H1 (cell line): Measurements from ENCODE around the gene POLE4. TPM values are rescaled to one million over a fixed set of nuclear protein-coding genes. Genes with fewer than 3 reads are reported as not detected.

ENCODE experiments used
- CTCF ChIA-PET: fragments of 300-600 bp; sonication (Branson Sonifier 250); formaldehyde crosslinking; loops from one replicate; lab custom pipeline; 2021; ENCODE audit not compliant: partially characterized antibody; lab: Charles Lee
- POLR2A ChIA-PET: fragments of 300-600 bp; sonication (Branson Sonifier 250); formaldehyde crosslinking; loops from one replicate; lab custom pipeline; 2021; ENCODE audit warnings: inconsistent platforms; ENCODE audit not compliant: partially characterized antibody; lab: Charles Lee
- DNase-seq, 2 experiments: peaks; one replicate each; pipeline versions ENCODE4 v3.0.0 to v3.0.0-alpha.2; 2010 to 2022; ENCODE audit warnings: low spot score in 2 of 2, low read depth in 1 of 2, mixed read lengths in 1 of 2
- FAIRE-seq: peaks from 2 replicates; lab custom pipeline; 2011; peaks lifted over from hg19 to GRCh38; lab: Jason Lieb, UNC
- H2AFZ ChIP-seq: 2 replicates; pipeline ENCODE4 v1.8.1; 2012; ENCODE audit warnings: low read length, inconsistent platforms
- H2AK5ac ChIP-seq: 2 replicates; pipeline ENCODE4 v1.6.1; 2013; ENCODE audit warnings: low read depth, low read length
- H2BK120ac ChIP-seq: replicated peaks from 2 replicates; pipeline ENCODE3; 2013; ENCODE audit warnings: low read depth, low read length, inconsistent platforms
- H2BK12ac ChIP-seq: 2 replicates; pipeline ENCODE4 v1.6.1; 2013; ENCODE audit warnings: low read depth, low read length
- H2BK15ac ChIP-seq: 2 replicates; pipeline ENCODE4 v1.6.1; 2013; ENCODE audit warnings: low read length
- H2BK20ac ChIP-seq: 2 replicates; pipeline ENCODE4 v1.6.1; 2013; ENCODE audit warnings: low read length
- H2BK5ac ChIP-seq: 2 replicates; pipeline ENCODE4 v1.6.1; 2013; ENCODE audit warnings: low read depth, low read length
- H3K14ac ChIP-seq: 2 replicates; pipeline ENCODE4 v1.6.1; 2013; ENCODE audit warnings: inconsistent platforms; ENCODE audit not compliant: insufficient read length
- H3K18ac ChIP-seq: 2 replicates; pipeline ENCODE4 v1.6.1; 2013; ENCODE audit warnings: low read length; ENCODE audit errors: extremely low read depth
- H3K23ac ChIP-seq: 2 replicates; pipeline ENCODE4 v1.6.1; 2013; ENCODE audit warnings: inconsistent platforms; ENCODE audit not compliant: insufficient read length
- H3K23me2 ChIP-seq: 2 replicates; pipeline ENCODE4 v1.6.1; 2013; ENCODE audit warnings: low read depth, low read length
- H3K27ac ChIP-seq: 2 replicates; pipeline ENCODE4 v1.6.1; 2011; ENCODE audit warnings: low read depth, low read length, inconsistent platforms
- H3K27me3 ChIP-seq, 4 experiments: replicated peaks in 1 of 4; 1 replicate in 1 of 4; 2 replicates in 3 of 4; pipeline versions ENCODE4 v1.6.1 to v1.8.1; 2011 to 2013; ENCODE audit warnings: low read length in 3 of 4, mild to moderate bottlenecking in 3 of 4, inconsistent platforms in 2 of 4, mixed read lengths in 2 of 4, moderate library complexity in 1 of 4; ENCODE audit not compliant: control insufficient read depth in 3 of 4, insufficient read depth in 3 of 4; ENCODE audit errors: extremely low read depth in 1 of 4
- H3K36me3 ChIP-seq, 4 experiments: 2 replicates each; pipeline versions ENCODE4 v1.6.1 to v1.8.1; 2011 to 2013; ENCODE audit warnings: mild to moderate bottlenecking in 4 of 4, low read length in 3 of 4, moderate library complexity in 2 of 4, control low read depth in 1 of 4, inconsistent platforms in 1 of 4; ENCODE audit not compliant: insufficient read depth in 4 of 4, control insufficient read depth in 2 of 4
- H3K4ac ChIP-seq: replicated peaks from 2 replicates; pipeline ENCODE3; 2013; ENCODE audit warnings: low read length, low read depth, mixed read lengths, inconsistent platforms; ENCODE audit not compliant: insufficient read length
- H3K4me1 ChIP-seq, 4 experiments: replicated peaks in 1 of 4; 1 replicate in 1 of 4; 2 replicates in 3 of 4; pipeline versions ENCODE4 v1.6.1 to v1.8.1; 2011 to 2013; ENCODE audit warnings: low read length in 3 of 4, inconsistent platforms in 2 of 4, mixed read lengths in 1 of 4; ENCODE audit not compliant: insufficient read depth in 4 of 4, control insufficient read depth in 3 of 4
- H3K4me2 ChIP-seq, 2 experiments: 2 replicates each; pipeline versions ENCODE4 v1.6.1 to v1.8.1; 2011 to 2013; ENCODE audit warnings: low read depth in 2 of 2, low read length in 2 of 2, control low read depth in 1 of 2, inconsistent platforms in 1 of 2, mild to moderate bottlenecking in 1 of 2; ENCODE audit not compliant: insufficient read depth in 1 of 2
- H3K4me3 ChIP-seq, 4 experiments: fragments of 200-600, 300-600 bp in 1 of 4; sonication (generic), shearing (Covaris generic), sonication (Bioruptor Twin) in 1 of 4; 2 replicates each; pipeline versions ENCODE4 v1.5.1 to v1.8.1; 2011 to 2016; ENCODE audit warnings: low read length in 4 of 4, low read depth in 3 of 4, control low read depth in 2 of 4, inconsistent platforms in 2 of 4, mild to moderate bottlenecking in 2 of 4, mixed read lengths in 1 of 4, moderate library complexity in 1 of 4; ENCODE audit not compliant: insufficient read depth in 2 of 4; ENCODE audit errors: extremely low read depth in 1 of 4
- H3K56ac ChIP-seq: replicated peaks from 2 replicates; pipeline ENCODE3; 2013; ENCODE audit warnings: low read depth, mild to moderate bottlenecking, mixed read lengths, low read length, inconsistent platforms; ENCODE audit not compliant: insufficient read length
- H3K79me1 ChIP-seq: 2 replicates; pipeline ENCODE4 v1.6.1; 2013; ENCODE audit warnings: low read depth, low read length, control low read depth
- H3K79me2 ChIP-seq, 2 experiments: 2 replicates each; pipeline versions ENCODE4 v1.6.1 to v1.8.1; 2012 to 2013; ENCODE audit warnings: low read length in 2 of 2, mild to moderate bottlenecking in 2 of 2, inconsistent platforms in 1 of 2; ENCODE audit not compliant: insufficient read depth in 2 of 2, control insufficient read depth in 1 of 2
- H3K9ac ChIP-seq, 4 experiments: replicated peaks in 1 of 4; 1 replicate in 1 of 4; 2 replicates in 3 of 4; pipeline versions ENCODE4 v1.6.1 to v1.8.1; 2011 to 2013; ENCODE audit warnings: low read depth in 3 of 4, low read length in 3 of 4, control low read depth in 2 of 4, mild to moderate bottlenecking in 2 of 4, moderate library complexity in 2 of 4, inconsistent platforms in 1 of 4; ENCODE audit errors: extremely low read depth in 1 of 4
- H3K9me3 ChIP-seq, 2 experiments: 2 replicates each; pipeline versions ENCODE4 v1.6.1 to v1.8.1; 2012 to 2013; ENCODE audit warnings: mild to moderate bottlenecking in 2 of 2, moderate library complexity in 2 of 2, control low read depth in 1 of 2, inconsistent platforms in 1 of 2, low read depth in 1 of 2, low read length in 1 of 2, mixed read lengths in 1 of 2; ENCODE audit not compliant: insufficient read depth in 2 of 2
- H4K20me1 ChIP-seq, 2 experiments: replicated peaks in 1 of 2; 2 replicates each; pipeline versions ENCODE3 to v1.8.1; 2011 to 2013; ENCODE audit warnings: inconsistent platforms in 2 of 2, low read length in 2 of 2, mild to moderate bottlenecking in 1 of 2; ENCODE audit not compliant: insufficient read depth in 2 of 2, control insufficient read depth in 1 of 2
- H4K5ac ChIP-seq: 2 replicates; pipeline ENCODE4 v1.6.1; 2013; ENCODE audit warnings: low read length, low read depth, mixed read lengths, inconsistent platforms; ENCODE audit not compliant: insufficient read length
- H4K8ac ChIP-seq: 2 replicates; pipeline ENCODE4 v1.8.0; 2013; ENCODE audit warnings: mild to moderate bottlenecking, moderate library complexity, low read length, inconsistent platforms; ENCODE audit not compliant: insufficient read depth; ENCODE audit errors: extremely low read depth
- H4K91ac ChIP-seq: replicated peaks from 2 replicates; pipeline ENCODE3; 2013; ENCODE audit warnings: low read length, mixed read lengths, inconsistent platforms; ENCODE audit not compliant: insufficient read length
- ASH2L ChIP-seq: fragments of 200-600, 300-600 bp; sonication (generic); IDR thresholded peaks from one replicate; pipeline ENCODE4 v1.7.1; 2017; ENCODE audit warnings: low read length
- BACH1 ChIP-seq: IDR thresholded peaks from 2 replicates; pipeline ENCODE4 v1.6.1; 2012; ENCODE audit warnings: low read length, improper control_type of control experiment
- BRCA1 ChIP-seq: IDR thresholded peaks from 2 replicates; pipeline ENCODE4 v1.6.1; 2012; ENCODE audit warnings: low read depth, low read length, improper control_type of control experiment
- JUND ChIP-seq: IDR thresholded peaks from 2 replicates; pipeline ENCODE4 v1.6.1; 2011; ENCODE audit warnings: mild to moderate bottlenecking, improper control_type of control experiment, low read length
- KDM1A ChIP-seq: fragments of 200-600, 300-600 bp; sonication (generic); IDR thresholded peaks from 2 replicates; pipeline ENCODE4 v1.7.1; 2016; ENCODE audit warnings: mild to moderate bottlenecking, low read length, borderline replicate concordance
- POLR2A ChIP-seq, 2 experiments: IDR thresholded peaks; 1 replicate in 1 of 2; 2 replicates in 1 of 2; pipeline ENCODE4 v1.6.1; 2011; ENCODE audit warnings: low read depth in 2 of 2, low read length in 2 of 2, mild to moderate bottlenecking in 2 of 2; ENCODE audit errors: control extremely low read depth in 1 of 2
- POU5F1 ChIP-seq: IDR thresholded peaks from 2 replicates; pipeline ENCODE4 v1.6.1; 2011; ENCODE audit warnings: low read depth, mild to moderate bottlenecking, low read length, moderate library complexity
- RBBP5 ChIP-seq: IDR thresholded peaks from 2 replicates; pipeline ENCODE4 v1.7.1; 2012; ENCODE audit warnings: low read depth, mild to moderate bottlenecking, inconsistent platforms, low read length, moderate library complexity, borderline replicate concordance
- SAP30 ChIP-seq: fragments of 300-600 bp; sonication (generic); IDR thresholded peaks from 2 replicates; pipeline ENCODE4 v1.7.1; 2012; ENCODE audit warnings: low read length, moderate library complexity, mild to moderate bottlenecking, inconsistent platforms; ENCODE audit not compliant: insufficient read depth, insufficient replicate concordance
- SIX5 ChIP-seq: IDR thresholded peaks from 2 replicates; pipeline ENCODE4 v1.6.1; 2011; ENCODE audit warnings: mild to moderate bottlenecking, low read depth, low read length
- TAF7 ChIP-seq: optimal IDR thresholded peaks from 2 replicates; pipeline ENCODE3; 2011; ENCODE audit warnings: low read depth, mild to moderate bottlenecking, inconsistent platforms, low read length, moderate library complexity, borderline replicate concordance
- WGBS, 2 experiments: shearing (Covaris generic) in 1 of 2; methylation state at CpG; one replicate each; pipeline versions ENCODE4 v1.1.6 to v1.1.7; 2013 to 2015; ENCODE audit warnings: low lambda C conversion rate in 2 of 2, mixed read lengths in 2 of 2, inconsistent platforms in 1 of 2, low coverage in 1 of 2, missing lambda C conversion rate in 1 of 2; ENCODE audit not compliant: insufficient replicate concordance in 2 of 2, insufficient coverage in 1 of 2, insufficient read length in 1 of 2; ENCODE audit errors: extremely low coverage in 1 of 2, missing lambda C conversion rate in 1 of 2; 5-methylcytosine and 5-hydroxymethylcytosine counted together
- polyA plus RNA-seq, 7 experiments: library from polyadenylated mRNA; depleted of rRNA in 3 of 7; stranded (reverse) in 5 of 7; unstranded in 2 of 7; fragments of >200 nt in 5 of 7; fragments of 200-250 nt in 2 of 7; gene quantifications; 1 replicate in 5 of 7; 2 replicates in 1 of 7; 4 replicates in 1 of 7; pipeline versions ENCODE4 v1.2.1 to v1.2.3, GENCODE V29; 2011 to 2013; ENCODE audit warnings: missing spikeins in 2 of 7, mixed read lengths in 2 of 7
- total RNA-seq: library from RNA; stranded (reverse); fragmentation: NEBNext Ultra II Directional; extraction: Animal tissue kit (Norgen Biotek cat#: 25700); gene quantifications from 2 replicates; pipeline ENCODE4 v1.2.1, GENCODE V29; 2021
- TF ChIP-seq, protein P1 (sequence below): IDR thresholded peaks from 2 replicates; pipeline ENCODE4 v1.6.1; 2012; ENCODE audit warnings: low read length, inconsistent platforms

Gene POLE4
- total and polyA plus RNA-seq, 2 of the 8 experiments (the other 6 are each of a cell fraction or from before 2014, with no cell fraction given), result 16.7 to 44.7 TPM

DNA sequence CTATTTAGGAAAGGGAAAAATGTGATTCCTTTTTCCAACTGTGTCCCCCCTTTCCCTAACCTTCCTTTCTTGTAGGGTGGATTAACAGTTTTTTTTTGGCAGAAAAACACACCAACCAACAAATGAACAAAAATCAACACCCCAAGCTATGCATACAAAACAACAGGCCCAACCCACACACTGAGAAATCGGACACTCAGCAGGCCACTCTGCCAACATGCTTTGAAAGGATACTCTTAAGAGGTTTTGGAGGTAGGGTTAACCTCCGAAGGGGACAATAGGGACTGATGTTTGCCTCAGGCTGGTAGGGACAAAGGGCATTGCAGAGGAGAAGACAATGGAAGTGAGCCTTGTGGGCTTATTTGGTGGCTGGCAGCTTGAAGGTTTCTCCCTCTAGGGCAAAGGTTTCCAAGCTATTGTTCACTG lies 33.1 kb upstream of the POLE4 start:
- peak overlapping the region; percentile 55; the same call in 1 of the 2 replicates for H2AFZ ChIP-seq
- no peak overlapping the region for H2BK15ac ChIP-seq
- H4K91ac ChIP-seq, result no peak overlapping the region
- H4K8ac ChIP-seq, result no peak overlapping the region
- no peaks in the 10 kb centered on the region for H3K4me1 ChIP-seq
- no peaks in the 10 kb centered on the region for H3K23me2 ChIP-seq
- WGBS, 2 experiments, result 83% methylated on average over 2 of the region's 2 CpGs; no CpG with 5 or more reads in 1 of the 2 experiments
- no peaks in the 10 kb centered on the region for H3K27me3 ChIP-seq
- H3K79me2 ChIP-seq, result no peaks in the 10 kb centered on the region
- TF ChIP-seq POU5F1, result no peak
- no peak for TF ChIP-seq TAF7
- TF ChIP-seq ASH2L, result no peak
- TF ChIP-seq BACH1, result no peak
- no peak for TF ChIP-seq JUND
- no peak for TF ChIP-seq POLR2A (IDR thresholded peaks at IDR 0.05; ENCODE audit: control extremely low read depth in 1 of 2, low read depth in 2 of 2, low read length in 2 of 2)
- TF ChIP-seq SAP30, result no peak
- TF ChIP-seq BRCA1, result no peak
- TF ChIP-seq KDM1A, result no peak
- no peak for TF ChIP-seq SIX5
- TF ChIP-seq, protein P1, sequence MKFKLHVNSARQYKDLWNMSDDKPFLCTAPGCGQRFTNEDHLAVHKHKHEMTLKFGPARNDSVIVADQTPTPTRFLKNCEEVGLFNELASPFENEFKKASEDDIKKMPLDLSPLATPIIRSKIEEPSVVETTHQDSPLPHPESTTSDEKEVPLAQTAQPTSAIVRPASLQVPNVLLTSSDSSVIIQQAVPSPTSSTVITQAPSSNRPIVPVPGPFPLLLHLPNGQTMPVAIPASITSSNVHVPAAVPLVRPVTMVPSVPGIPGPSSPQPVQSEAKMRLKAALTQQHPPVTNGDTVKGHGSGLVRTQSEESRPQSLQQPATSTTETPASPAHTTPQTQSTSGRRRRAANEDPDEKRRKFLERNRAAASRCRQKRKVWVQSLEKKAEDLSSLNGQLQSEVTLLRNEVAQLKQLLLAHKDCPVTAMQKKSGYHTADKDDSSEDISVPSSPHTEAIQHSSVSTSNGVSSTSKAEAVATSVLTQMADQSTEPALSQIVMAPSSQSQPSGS, result no peak
- TF ChIP-seq RBBP5, result no peak
- no peaks in the 10 kb centered on the region for H4K20me1 ChIP-seq
- FAIRE-seq (no peak), DNase-seq (peak in 1 of 2 experiments; percentile 27)
- H3K4me2 ChIP-seq, result no peak overlapping the region
- no peak overlapping the region for H3K9ac ChIP-seq
- no peaks in the 10 kb centered on the region for H3K79me1 ChIP-seq
- CTCF ChIA-PET, result interaction anchor here (0.6 to 1.5 kb wide), 4 partner anchors 16 to 706 kb away, joined by 3 to 5 read pairs (median 3); no protein-coding TSS in a partner anchor
- no peaks in the 10 kb centered on the region for H3K36me3 ChIP-seq
- no peak overlapping the region for H3K4me3 ChIP-seq
- no peak overlapping the region for H2BK12ac ChIP-seq
- no peak overlapping the region for H3K14ac ChIP-seq
- H2BK20ac ChIP-seq, result no peak overlapping the region
- H4K5ac ChIP-seq, result no peak overlapping the region
- no peak overlapping the region for H3K4ac ChIP-seq
- H2BK5ac ChIP-seq, result no peak overlapping the region
- POLR2A ChIA-PET, result interaction anchor here (1.0 kb wide), 1 partner anchor 10 kb away, joined by 4 read pairs; no protein-coding TSS in a partner anchor
- H3K23ac ChIP-seq, result no peak overlapping the region
- H3K27ac ChIP-seq, result no peak overlapping the region
- no peak overlapping the region for H3K18ac ChIP-seq
- no peak overlapping the region for H2BK120ac ChIP-seq
- no peaks in the 10 kb centered on the region for H3K9me3 ChIP-seq
- no peak overlapping the region for H2AK5ac ChIP-seq
- no peak overlapping the region for H3K56ac ChIP-seq
